A549 (cell line): Measurements from ENCODE around the gene BTG3. TPM values are rescaled to one million over a fixed set of nuclear protein-coding genes. Genes with fewer than 3 reads are reported as not detected.

Source experiments
- ATAC-seq, 2 experiments: fragments of 200-7000 bp in 1 of 2; fragments of >200 bp in 1 of 2; cut with Nextera tagmentation in 1 of 2; cut with Tn5 transposase in 1 of 2; 3 replicates each; pipeline versions ENCODE4 v1.8.0 to v1.9.1; 2018 to 2020; ENCODE audit warnings: mild to moderate bottlenecking in 1 of 2, moderate library complexity in 1 of 2
- CTCF ChIA-PET: fragments of 300-600 bp; sonication (Branson Sonifier 250); formaldehyde crosslinking; extraction: SDS; loops from one replicate; lab custom pipeline; 2021; ENCODE audit warnings: antibody characterized with exemption, inconsistent platforms; lab: Yijun Ruan, JAX
- POLR2A ChIA-PET: fragments of 350-600 bp; formaldehyde crosslinking; extraction: SDS; loops from one replicate; lab custom pipeline; 2021; ENCODE audit warnings: antibody characterized with exemption, inconsistent platforms; lab: Yijun Ruan, JAX
- DNase-seq, 2 experiments: peaks; one replicate each; pipeline versions ENCODE4 v3.0.0 to v3.0.0-alpha.2; 2011 to 2016; ENCODE audit warnings: low read depth in 1 of 2, low spot score in 1 of 2
- FAIRE-seq: peaks from 2 replicates; lab custom pipeline; 2011; peaks lifted over from hg19 to GRCh38; lab: Jason Lieb, UNC
- H3K27ac ChIP-seq, 2 experiments: fragments of >200 bp; sonication (Bioruptor Twin); formaldehyde crosslinking; 3 replicates each; pipeline ENCODE4 v1.5.1; 2016 to 2017
- H3K4me1 ChIP-seq: fragments of >200 bp; sonication (Bioruptor Twin); formaldehyde crosslinking; 3 replicates; pipeline ENCODE4 v1.6.1; 2016
- H3K4me2 ChIP-seq: fragments of >200 bp; sonication (Bioruptor Twin); formaldehyde crosslinking; 3 replicates; pipeline ENCODE4 v1.6.1; 2016
- H3K4me3 ChIP-seq: fragments of >200 bp; sonication (Bioruptor Twin); formaldehyde crosslinking; 3 replicates; pipeline ENCODE4 v1.5.1; 2016
- H3K9me3 ChIP-seq: fragments of >200 bp; sonication (Bioruptor Twin); formaldehyde crosslinking; 3 replicates; pipeline ENCODE4 v1.6.1; 2016
- BHLHE40 ChIP-seq: IDR thresholded peaks from 2 replicates; pipeline ENCODE4 v1.6.1; 2012; ENCODE audit warnings: low read depth, low read length, inconsistent platforms
- CEBPB ChIP-seq, 2 experiments: fragments of >200 bp in 1 of 2; sonication (Bioruptor Twin) in 1 of 2; formaldehyde crosslinking in 1 of 2; IDR thresholded peaks; 2 replicates each; pipeline ENCODE4 v1.6.1; 2012 to 2016
- CHD2 ChIP-seq: fragments of 150-350 bp; IDR thresholded peaks from 2 replicates; pipeline ENCODE4 v1.6.1; 2014; ENCODE audit warnings: low read length; ENCODE audit not compliant: partially characterized antibody
- CHD4 ChIP-seq: fragments of 200-600 bp; sonication (generic); IDR thresholded peaks from 2 replicates; pipeline ENCODE4 v1.6.1; 2016; ENCODE audit warnings: antibody characterized with exemption, mild to moderate bottlenecking, borderline replicate concordance
- EHF ChIP-seq: fragments of 250-450 bp; sonication (Bioruptor Pico); IDR thresholded peaks from 2 replicates; pipeline ENCODE4 v1.5.0; 2020; ENCODE audit warnings: mild to moderate bottlenecking
- ELK1 ChIP-seq: fragments of 150-350 bp; IDR thresholded peaks from 2 replicates; pipeline ENCODE4 v1.6.1; 2014; ENCODE audit warnings: low read depth, mild to moderate bottlenecking, low read length
- EP300 ChIP-seq, 2 experiments: fragments of >200 bp; sonication (Bioruptor Twin); formaldehyde crosslinking; IDR thresholded peaks; 2 replicates in 1 of 2; 3 replicates in 1 of 2; pipeline ENCODE4 v1.6.1; 2016 to 2017
- FOSB ChIP-seq: fragments of 250-450 bp; sonication (Bioruptor Pico); IDR thresholded peaks from 2 replicates; pipeline ENCODE4 v1.5.0; 2020; ENCODE audit warnings: mild to moderate bottlenecking, moderate library complexity
- FOXS1 ChIP-seq: fragments of 250-450 bp; sonication (Bioruptor Pico); IDR thresholded peaks from 2 replicates; pipeline ENCODE4 v1.5.0; 2020; ENCODE audit warnings: mild to moderate bottlenecking, moderate library complexity
- HOXA7 ChIP-seq: fragments of 250-450 bp; sonication (Bioruptor Pico); IDR thresholded peaks from 2 replicates; pipeline ENCODE4 v1.5.0; 2020; ENCODE audit warnings: mild to moderate bottlenecking, moderate library complexity
- JUN ChIP-seq, 2 experiments: fragments of >200 bp; sonication (Bioruptor Twin); formaldehyde crosslinking; IDR thresholded peaks; 2 replicates in 1 of 2; 3 replicates in 1 of 2; pipeline ENCODE4 v1.6.1; 2016 to 2017
- JUNB ChIP-seq: fragments of >200 bp; sonication (Bioruptor Twin); formaldehyde crosslinking; IDR thresholded peaks from 2 replicates; pipeline ENCODE4 v1.6.1; 2016
- KDM1A ChIP-seq: fragments of 200-600 bp; sonication (generic); IDR thresholded peaks from 2 replicates; pipeline ENCODE4 v1.6.1; 2016; ENCODE audit warnings: low read depth, mild to moderate bottlenecking
- MAFK ChIP-seq: fragments of 450-650 bp; IDR thresholded peaks from 2 replicates; pipeline ENCODE4 v1.6.1; 2014; ENCODE audit not compliant: partially characterized antibody
- RAD21 ChIP-seq, 2 experiments: fragments of >200 bp in 1 of 2; sonication (Bioruptor Twin) in 1 of 2; formaldehyde crosslinking in 1 of 2; IDR thresholded peaks in 1 of 2; conservative IDR thresholded peaks in 1 of 2; 2 replicates in 1 of 2; 3 replicates in 1 of 2; pipeline ENCODE4 v1.6.1; 2012 to 2018; ENCODE audit warnings: inconsistent platforms in 1 of 2
- RARB ChIP-seq: fragments of 250-450 bp; sonication (Bioruptor Pico); IDR thresholded peaks from 2 replicates; pipeline ENCODE4 v1.8.0; 2021; ENCODE audit warnings: mild to moderate bottlenecking, moderate library complexity
- SMC3 ChIP-seq: fragments of >200 bp; sonication (Bioruptor Twin); formaldehyde crosslinking; IDR thresholded peaks from 3 replicates; pipeline ENCODE4 v1.6.1; 2018; ENCODE audit warnings: inconsistent platforms
- SREBF2 ChIP-seq: fragments of 450-650 bp; IDR thresholded peaks from 2 replicates; pipeline ENCODE4 v1.6.1; 2014; ENCODE audit warnings: mild to moderate bottlenecking, moderate library complexity
- ZC3H11A ChIP-seq: fragments of 450-650 bp; IDR thresholded peaks from 2 replicates; pipeline ENCODE4 v1.6.1; 2014; ENCODE audit warnings: antibody characterized with exemption, mild to moderate bottlenecking
- ZFP36 ChIP-seq: fragments of 450-650 bp; IDR thresholded peaks from 2 replicates; pipeline ENCODE4 v1.6.1; 2014; ENCODE audit warnings: borderline replicate concordance; ENCODE audit not compliant: partially characterized antibody
- WGBS: methylation state at CpG from one replicate; pipeline ENCODE4 v1.1.6; 2017; ENCODE audit errors: missing lambda C conversion rate; 5-methylcytosine and 5-hydroxymethylcytosine counted together
- polyA plus RNA-seq, 4 experiments: library from polyadenylated mRNA; depleted of rRNA in 3 of 4; stranded (reverse); fragments of >200 nt; fragmentation: RNase III in 1 of 4; extraction: RNeasy Plus Mini Kit Qiagen cat#74134 plus additional on column Dnase treatment in 1 of 4; gene quantifications; 2 replicates in 3 of 4; 3 replicates in 1 of 4; pipeline ENCODE4 v1.2.3, GENCODE V29; 2011 to 2017
- TF ChIP-seq, protein P1 (sequence below): fragments of >200 bp; sonication (Bioruptor Twin); formaldehyde crosslinking; IDR thresholded peaks from 3 replicates; pipeline ENCODE4 v1.5.1; 2016
- TF ChIP-seq, protein P2 (sequence below): IDR thresholded peaks from 2 replicates; pipeline ENCODE4 v1.6.1; 2012; ENCODE audit warnings: low read depth, borderline replicate concordance

BTG3 gene
- polyA plus RNA-seq, 2 of the 4 experiments (the other 2 are of a cell fraction) = 19.6 to 46.1 TPM

- Histone ChIP-seq H3K9me3 (no peaks in the 10 kb centered on the region), H3K4me2 (no peak overlapping the region), H3K4me1 (no peaks in the 10 kb centered on the region), H3K4me3 (no peak overlapping the region), H3K27ac (no peak overlapping the region)
- POLR2A ChIA-PET = interaction anchor here (0.8 to 1.0 kb wide), 2 partner anchors 43 to 168 kb away, joined by 3 read pairs; no protein-coding TSS in a partner anchor
- WGBS = 48% methylated on average over 6 of the region's 6 CpGs
- no peak for TF ChIP-seq ZFP36
- peak; percentile 67 to 70 for TF ChIP-seq RAD21 (conservative IDR thresholded peaks at IDR 0.05 in 1 of 2, IDR thresholded peaks at IDR 0.05 in 1 of 2)
- TF ChIP-seq, protein P1, sequence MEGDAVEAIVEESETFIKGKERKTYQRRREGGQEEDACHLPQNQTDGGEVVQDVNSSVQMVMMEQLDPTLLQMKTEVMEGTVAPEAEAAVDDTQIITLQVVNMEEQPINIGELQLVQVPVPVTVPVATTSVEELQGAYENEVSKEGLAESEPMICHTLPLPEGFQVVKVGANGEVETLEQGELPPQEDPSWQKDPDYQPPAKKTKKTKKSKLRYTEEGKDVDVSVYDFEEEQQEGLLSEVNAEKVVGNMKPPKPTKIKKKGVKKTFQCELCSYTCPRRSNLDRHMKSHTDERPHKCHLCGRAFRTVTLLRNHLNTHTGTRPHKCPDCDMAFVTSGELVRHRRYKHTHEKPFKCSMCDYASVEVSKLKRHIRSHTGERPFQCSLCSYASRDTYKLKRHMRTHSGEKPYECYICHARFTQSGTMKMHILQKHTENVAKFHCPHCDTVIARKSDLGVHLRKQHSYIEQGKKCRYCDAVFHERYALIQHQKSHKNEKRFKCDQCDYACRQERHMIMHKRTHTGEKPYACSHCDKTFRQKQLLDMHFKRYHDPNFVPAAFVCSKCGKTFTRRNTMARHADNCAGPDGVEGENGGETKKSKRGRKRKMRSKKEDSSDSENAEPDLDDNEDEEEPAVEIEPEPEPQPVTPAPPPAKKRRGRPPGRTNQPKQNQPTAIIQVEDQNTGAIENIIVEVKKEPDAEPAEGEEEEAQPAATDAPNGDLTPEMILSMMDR = peak; percentile 53
- TF ChIP-seq BHLHE40 = no peak
- TF ChIP-seq CEBPB (IDR thresholded peaks at IDR 0.05) = no peak
- no peak for TF ChIP-seq EHF (CRISPR knock-in tag)
- peak; percentile 61 for TF ChIP-seq SMC3
- no peak for TF ChIP-seq SREBF2
- no peak for TF ChIP-seq FOXS1 (CRISPR knock-in tag)
- TF ChIP-seq FOSB (CRISPR knock-in tag) = no peak
- TF ChIP-seq CHD4 = no peak
- no peak for TF ChIP-seq ZC3H11A
- TF ChIP-seq JUNB = no peak
- CTCF ChIA-PET = interaction anchor here (0.6 to 2.2 kb wide), 29 partner anchors 8 to 238 kb away, joined by 3 to 66 read pairs (median 5); partner anchors contain the start of gene CXADR
- FAIRE-seq (no peak), DNase-seq (peak; percentile 26 to 27), ATAC-seq (peak in 1 of 2 experiments; percentile 81; a peak in 3 of 6 replicates)
Measured at GRCh38 chr21:17554679-17555465, 57.8 kb downstream of the BTG3 start.

DNA sequence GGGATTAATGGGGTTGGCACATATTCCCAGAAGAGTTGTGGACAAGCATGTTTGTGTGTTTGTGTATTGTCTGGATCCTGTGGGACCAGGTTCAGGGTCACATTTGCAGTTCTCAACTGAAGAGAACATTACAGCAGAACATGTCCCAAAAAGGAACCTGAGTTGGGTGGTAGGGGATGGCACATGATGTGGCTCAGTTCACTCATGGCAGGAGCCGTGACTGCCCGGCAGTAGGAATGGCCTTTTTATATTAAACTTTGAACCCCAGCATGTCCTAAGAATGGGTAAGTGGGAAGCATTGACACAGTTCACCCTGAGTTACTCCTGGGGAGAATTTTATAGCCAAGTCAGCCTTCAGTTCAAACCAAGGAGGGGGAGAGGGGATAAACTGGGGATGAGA, 58.6 kb downstream of the BTG3 start:
- Histone ChIP-seq H3K27ac (no peak overlapping the region), H3K4me2 (no peak overlapping the region), H3K4me1 (no peaks in the 10 kb centered on the region), H3K4me3 (no peak overlapping the region), H3K9me3 (no peaks in the 10 kb centered on the region)
- CTCF ChIA-PET = interaction anchor here (0.6 to 2.2 kb wide), 28 partner anchors 8 to 237 kb away, joined by 3 to 66 read pairs (median 5); partner anchors contain the start of gene CXADR
- DNase-seq (no peak), ATAC-seq (no peak), FAIRE-seq (no peak)
- 50% methylated on average over 2 of the region's 2 CpGs for WGBS
- POLR2A ChIA-PET = interaction anchor here (0.8 to 1.0 kb wide), 2 partner anchors 42 to 167 kb away, joined by 3 read pairs; no protein-coding TSS in a partner anchor
- TF ChIP-seq MAFK (no peak), JUNB (no peak), RARB (CRISPR knock-in tag) (no peak), KDM1A (no peak), RAD21 (conservative IDR thresholded peaks at IDR 0.05 in 1 of 2, IDR thresholded peaks at IDR 0.05 in 1 of 2) (no peak), CHD2 (no peak), JUN (IDR thresholded peaks at IDR 0.05) (no peak), ZFP36 (no peak), FOXS1 (CRISPR knock-in tag) (no peak), EP300 (IDR thresholded peaks at IDR 0.05) (no peak), HOXA7 (CRISPR knock-in tag) (no peak), ELK1 (no peak)
- TF ChIP-seq, protein P2, sequence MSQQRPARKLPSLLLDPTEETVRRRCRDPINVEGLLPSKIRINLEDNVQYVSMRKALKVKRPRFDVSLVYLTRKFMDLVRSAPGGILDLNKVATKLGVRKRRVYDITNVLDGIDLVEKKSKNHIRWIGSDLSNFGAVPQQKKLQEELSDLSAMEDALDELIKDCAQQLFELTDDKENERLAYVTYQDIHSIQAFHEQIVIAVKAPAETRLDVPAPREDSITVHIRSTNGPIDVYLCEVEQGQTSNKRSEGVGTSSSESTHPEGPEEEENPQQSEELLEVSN = no peak
